Heart left ventricle (tissue), 13 donors: Measurements from ENCODE around the gene KRT222.

Experiments
- CTCF ChIP-seq, 12 donors: fragments of 200-600 bp; sonication (generic) in 4 of 12; IDR thresholded peaks; one replicate each; pipeline versions ENCODE4 v1.5.0 to v1.8.0; 2018 to 2022; ENCODE audit warnings: antibody characterized with exemption in 12 of 12, mild to moderate bottlenecking in 5 of 12
- POLR2A ChIP-seq, 2 donors: fragments of 450-650 bp; IDR thresholded peaks; one replicate each; pipeline ENCODE4 v1.6.1; 2017; ENCODE audit warnings: antibody characterized with exemption in 2 of 2, mild to moderate bottlenecking in 2 of 2, moderate library complexity in 2 of 2
- donor health status: ischemic (EF 13 %, LVEDD 7.1; RV severe dilation, severe dysfunction).
- donor health status: DM: no; HTN: yes; CAD: no.
- donor health status: DM: no; HTN: no; CAD: no.
- donor health status: ischemic (EF 25% LVEDD 6.9; RV normal size, moderate dysfunction).
- donor health status: ischemic (EF 25% LVEDD 5.7; RV mildly dilated, moderate dysfunction).
- donor health status: ischemic (EF 35%, LVEDD 5.7; RV mildly dilated, moderate dysfunction).
- donor health status: nonischemic (EF 11% LVEDD 7.7; RV severe dilation, severe dysfunction).
- donor health status: DM: yes; HTN: yes; CAD: no.
- donor health status: PGD.
- donor health status: ischemic (EF 29% LVEDD 5.4; RV normal size, mild dysfunction).
- donor health status: nonischemic (EF 23%, LVEDD 6.1; RV moderate dilation, normal function).

GRCh38 chr17:40605306-40605705, 59.7 kb downstream of the KRT222 start:
- TF ChIP-seq CTCF (IDR thresholded peaks at IDR 0.05) (no peak), POLR2A (IDR thresholded peaks at IDR 0.05) (no peak)
